ENCODE measurements around the gene CPPED1.

DNA sequence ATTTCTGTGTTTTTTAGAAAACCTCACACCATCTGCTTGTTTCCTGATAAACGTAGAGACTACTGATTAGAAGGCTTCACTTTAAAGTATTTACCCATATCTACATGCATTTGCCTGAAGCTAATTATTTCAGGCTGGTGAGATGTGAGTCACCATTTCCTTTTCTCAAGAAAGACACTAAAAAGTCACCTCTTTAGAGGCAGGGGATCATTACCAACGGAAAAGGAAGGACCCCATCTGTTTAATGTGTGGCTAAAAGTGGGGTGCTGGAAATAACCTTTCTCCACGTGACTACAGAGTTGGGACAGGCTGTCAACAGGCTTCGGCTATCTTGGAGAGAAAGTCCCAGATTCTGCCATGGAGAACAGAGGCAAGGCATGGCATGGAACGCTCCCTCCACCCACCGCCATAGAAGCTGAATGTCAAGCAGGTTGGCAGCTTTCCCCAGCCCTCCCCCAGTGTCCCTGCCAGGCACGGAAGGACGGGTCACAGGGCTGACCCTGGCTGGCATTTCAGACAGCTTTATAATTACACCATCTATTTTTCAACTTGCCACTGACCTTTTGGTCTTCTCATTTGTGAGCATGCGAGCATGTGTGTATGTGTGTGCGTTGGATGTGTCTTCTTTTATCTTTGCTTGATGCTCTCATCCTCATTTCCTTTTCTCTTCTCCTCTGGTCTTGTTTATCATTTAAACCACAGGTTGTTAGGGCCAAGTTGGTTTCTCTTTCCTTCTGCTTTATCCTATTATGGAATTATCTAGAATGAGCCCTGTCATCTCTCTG lies 157.0 kb downstream of the CPPED1 start:
- TF ChIP-seq CTCF (conservative IDR thresholded peaks at IDR 0.05; ENCODE audit: low read depth, low read length) (no peak), POLR2A (IDR thresholded peaks at IDR 0.05; ENCODE audit: low read depth, low read length) (no peak), MXI1 (IDR thresholded peaks at IDR 0.05; ENCODE audit: borderline replicate concordance, low read depth, low read length) (no peak)

Data from IMR-90 (cell line).